ENCODE results near the gene RBP3. TPM values are rescaled to one million over a fixed set of nuclear protein-coding genes. Genes with fewer than 3 reads are reported as not detected.

The RBP3 gene
- total RNA-seq, 1 experiment from 2014 or later, result not detected

GRCh38 chr10:47354900-47355299 is 6.7 kb downstream of the RBP3 start:
- no peak overlapping the region for H2AFZ ChIP-seq (ENCODE audit: low read length)
- no peaks in the 10 kb centered on the region for H3K27me3 ChIP-seq (ENCODE audit: insufficient read depth, low read length)
- H2BK5ac ChIP-seq (ENCODE audit: insufficient read length, low read length), result no peak overlapping the region
- H3K56ac ChIP-seq (ENCODE audit: insufficient read length, low read depth, low read length), result no peak overlapping the region
- no CpG with 5 or more reads among the region's 1 CpG for WGBS (ENCODE audit: extremely low coverage, insufficient read length, low lambda C conversion rate)
- H4K20me1 ChIP-seq (ENCODE audit: control insufficient read depth, insufficient read depth, insufficient read length), result no peaks in the 10 kb centered on the region
- no peaks in the 10 kb centered on the region for H3K36me3 Mint-ChIP-seq (ENCODE audit: insufficient read depth in 1 of 3, low read depth in 3 of 3)
- no peak overlapping the region for H3T11ph ChIP-seq (ENCODE audit: low read length)
- no peaks in the 10 kb centered on the region for H3K79me1 ChIP-seq (ENCODE audit: insufficient read depth, low read depth, low read length, poor library complexity, severe bottlenecking)
- H4K8ac ChIP-seq (replicated peaks; ENCODE audit: insufficient read length, low read depth, low read length), result no peak overlapping the region
- no peak overlapping the region for H3K14ac ChIP-seq (ENCODE audit: insufficient read depth, low read length)
- no peak overlapping the region for H3K9ac ChIP-seq (ENCODE audit: extremely low read depth, insufficient read length, low read length)
- H3K9me3 ChIP-seq (ENCODE audit: control insufficient read depth, low read depth, low read length), result no peaks in the 10 kb centered on the region
- H2BK12ac ChIP-seq (ENCODE audit: insufficient read length, low read depth, low read length), result no peak overlapping the region
- DNase-seq, result no peak
- no peak overlapping the region for H4K5ac ChIP-seq (ENCODE audit: insufficient read length, low read depth, low read length)
- no peak overlapping the region for H3K4me2 ChIP-seq (ENCODE audit: insufficient read depth, insufficient read length, low read length)
- H3K27me3 Mint-ChIP-seq (ENCODE audit: low read depth), result no peaks in the 10 kb centered on the region; the same call in 1 of the 2 replicates
- no peak overlapping the region for H2BK120ac ChIP-seq (ENCODE audit: low read depth, low read length, poor library complexity, severe bottlenecking)
- no peaks in the 10 kb centered on the region for H3K79me2 ChIP-seq (ENCODE audit: insufficient read depth, low read length)
- no peak overlapping the region for H3K27ac ChIP-seq (ENCODE audit: insufficient read length, low read depth, low read length)
- H3K4ac ChIP-seq (ENCODE audit: low read depth, low read length), result no peak overlapping the region
- H4K91ac ChIP-seq (ENCODE audit: insufficient read length, low read depth, low read length), result no peak overlapping the region
- H3K4me3 Mint-ChIP-seq, result no peak overlapping the region
- no peak overlapping the region for H2AK5ac ChIP-seq (ENCODE audit: insufficient read length, low read length)
- no peak overlapping the region for H3K18ac ChIP-seq (ENCODE audit: insufficient read length, low read depth, low read length)
- H2BK15ac ChIP-seq (ENCODE audit: low read depth, low read length), result no peak overlapping the region
- H3K23me2 ChIP-seq (ENCODE audit: insufficient read length, low read depth, low read length, poor library complexity, severe bottlenecking), result no peaks in the 10 kb centered on the region
- no peak overlapping the region for H3K23ac ChIP-seq (ENCODE audit: insufficient read length, low read depth, low read length)
- no peaks in the 10 kb centered on the region for H3K9me3 Mint-ChIP-seq
- no peak overlapping the region for H3K27ac Mint-ChIP-seq
- H3K4me1 Mint-ChIP-seq, result no peaks in the 10 kb centered on the region
- H3K4me1 ChIP-seq (ENCODE audit: insufficient read depth, low read length), result no peaks in the 10 kb centered on the region
- no peak overlapping the region for H2BK20ac ChIP-seq (ENCODE audit: low read depth, low read length, poor library complexity, severe bottlenecking)
- TF ChIP-seq CTCF (conservative IDR thresholded peaks at IDR 0.05), result no peak
